BJ (cell line): ENCODE results near the gene ZNF91. TPM values are rescaled to one million over a fixed set of nuclear protein-coding genes. Genes with fewer than 3 reads are reported as not detected.

Source experiments
- CTCF ChIA-PET: fragments of 350-600 bp; formaldehyde crosslinking; extraction: SDS; loops from one replicate; lab custom pipeline; 2021; ENCODE audit warnings: antibody characterized with exemption, inconsistent platforms; lab: Yijun Ruan, JAX
- POLR2A ChIA-PET: fragments of 300-600 bp; sonication (Branson Sonifier 250); formaldehyde crosslinking; extraction: SDS; loops from one replicate; lab custom pipeline; 2021; ENCODE audit warnings: antibody characterized with exemption; lab: Charles Lee
- DNase-seq: peaks from one replicate; pipeline ENCODE4 v3.0.0-alpha.2; 2011; ENCODE audit warnings: low read depth
- H3K27me3 ChIP-seq: 2 replicates; pipeline ENCODE4 v1.6.0; 2011; ENCODE audit warnings: low read length; ENCODE audit not compliant: control insufficient read depth, insufficient read depth
- H3K36me3 ChIP-seq: 2 replicates; pipeline ENCODE4 v1.5.1; 2011; ENCODE audit warnings: low read length; ENCODE audit not compliant: control insufficient read depth, insufficient read depth
- H3K4me3 ChIP-seq: 2 replicates; pipeline ENCODE4 v1.5.1; 2011; ENCODE audit warnings: low read depth, mild to moderate bottlenecking, control low read depth, low read length
- CTCF ChIP-seq: IDR thresholded peaks from 2 replicates; pipeline ENCODE4 v1.5.1; 2011; ENCODE audit warnings: low read depth, mild to moderate bottlenecking, control low read depth, inconsistent platforms, low read length, moderate library complexity; ENCODE audit not compliant: insufficient read depth
- polyA minus RNA-seq: library from RNA; depleted of rRNA, polyadenylated mRNA; stranded (reverse); fragments of >200 nt; gene quantifications from 2 replicates; pipeline ENCODE4 v1.2.3, GENCODE V29; 2011; rRNA and poly(A)+ RNA removed
- polyA plus RNA-seq: library from polyadenylated mRNA; depleted of rRNA; stranded (reverse); fragments of >200 nt; gene quantifications from 2 replicates; pipeline ENCODE4 v1.2.3, GENCODE V29; 2011; rRNA removed

The ZNF91 gene
- polyA plus RNA-seq (8.3 and 11.2 TPM in 2 replicates), polyA minus RNA-seq (10.2 and 14.3 TPM in 2 replicates)

GRCh38 chr19:23395041-23395721 lies at the start of gene ZNF91:
ZNF91 (minus strand) TSS chr19:23395471; CDS start chr19:23395354, 117 bp downstream.
- ChIA-PET POLR2A (interaction anchor here (0.6 kb wide), 1 partner anchor 41 kb away, joined by 3 read pairs; no protein-coding TSS in a partner anchor), CTCF (no interaction called here)
- peak; percentile 82 for DNase-seq
- TF ChIP-seq CTCF = no peak
- H3K36me3 ChIP-seq = no peaks in the 10 kb centered on the region; the same call in 1 of the 2 replicates
- H3K4me3 ChIP-seq = peak within 1 kb of the TSS; percentile 73
- H3K27me3 ChIP-seq = no peaks in the 10 kb centered on the region

DNA sequence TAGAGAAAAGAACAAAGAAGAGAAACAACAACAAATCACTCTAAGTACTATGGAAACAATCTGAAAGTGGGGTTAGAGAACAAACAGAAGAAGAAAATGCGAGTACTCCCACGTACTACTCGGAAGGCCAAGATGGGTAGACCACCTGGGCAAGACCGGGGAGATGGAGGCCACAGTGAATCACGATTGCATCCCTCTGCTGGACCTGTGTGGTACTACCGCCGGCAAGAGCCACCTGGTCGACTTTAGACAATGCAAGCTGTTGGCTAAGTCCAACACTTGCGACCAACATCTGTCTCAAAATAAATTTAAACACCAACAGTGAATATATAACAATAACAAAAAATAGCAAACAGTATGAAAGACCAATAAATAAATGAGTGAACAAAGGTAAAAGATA lies 45.5 kb upstream of the ZNF91 start:
- ChIA-PET CTCF (interaction anchor here (0.6 kb wide), 1 partner anchor 23 kb away, joined by 3 read pairs; no protein-coding TSS in a partner anchor), POLR2A (no interaction called here)
- peak; percentile 32; the same call in 1 of the 2 replicates for TF ChIP-seq CTCF
- no peaks in the 10 kb centered on the region for H3K36me3 ChIP-seq
- H3K4me3 ChIP-seq = no peak overlapping the region
- no peaks in the 10 kb centered on the region for H3K27me3 ChIP-seq
- no peak for DNase-seq

GRCh38 chr19:23440207-23440606 lies 44.9 kb upstream of the ZNF91 start:
- ChIA-PET CTCF (no interaction called here), POLR2A (no interaction called here)
- Histone ChIP-seq H3K4me3 (no peak overlapping the region), H3K27me3 (no peaks in the 10 kb centered on the region), H3K36me3 (no peaks in the 10 kb centered on the region)
- DNase-seq = no peak
- 0 out of 2 replicates have a peak, but pooled peaks have one; percentile 1 for TF ChIP-seq CTCF

- Histone ChIP-seq H3K36me3 (no peaks in the 10 kb centered on the region), H3K4me3 (no peak overlapping the region), H3K27me3 (no peaks in the 10 kb centered on the region)
- peak; percentile 28 for TF ChIP-seq CTCF
- no peak for DNase-seq
- ChIA-PET CTCF (no interaction called here), POLR2A (no interaction called here)
These were observed 44.4 kb upstream of the ZNF91 start for GRCh38 chr19:23439623-23440022.

DNA sequence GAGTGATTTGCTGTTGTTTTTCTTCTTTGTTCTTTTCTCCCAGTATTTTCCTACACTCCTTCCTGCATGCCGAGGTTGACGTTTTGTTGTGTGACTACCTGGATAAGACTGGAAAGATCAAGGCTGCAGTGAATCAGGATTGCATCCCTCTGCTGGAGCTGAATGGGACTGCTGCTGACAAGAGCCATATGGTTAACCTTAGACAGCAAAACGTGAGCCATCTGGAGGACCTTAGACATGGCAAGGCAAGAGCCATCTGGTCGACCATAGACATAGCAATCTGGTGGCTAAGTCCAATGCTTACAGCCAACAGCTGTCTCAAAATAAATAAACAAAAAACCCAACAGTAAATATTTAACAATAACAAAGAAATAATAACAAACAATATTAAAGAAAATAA lies 42.6 kb upstream of the ZNF91 start:
- H3K27me3 ChIP-seq = no peaks in the 10 kb centered on the region
- ChIA-PET POLR2A (no interaction called here), CTCF (no interaction called here)
- DNase-seq = no peak
- no peak overlapping the region for H3K4me3 ChIP-seq
- no peaks in the 10 kb centered on the region for H3K36me3 ChIP-seq
- TF ChIP-seq CTCF = no peak
